NK-92 (cell line): Measurements from ENCODE around the gene DLST.

ENCODE experiments used
- DNase-seq: peaks from one replicate; lab custom pipeline; 2025; ENCODE audit not compliant: unreplicated experiment; lab: John Stamatoyannopoulos, UW

Gene DLST

GRCh38 chr14:74938531-74939495 lies 57.1 kb downstream of the DLST start:
- DNase-seq = no peak

DNA sequence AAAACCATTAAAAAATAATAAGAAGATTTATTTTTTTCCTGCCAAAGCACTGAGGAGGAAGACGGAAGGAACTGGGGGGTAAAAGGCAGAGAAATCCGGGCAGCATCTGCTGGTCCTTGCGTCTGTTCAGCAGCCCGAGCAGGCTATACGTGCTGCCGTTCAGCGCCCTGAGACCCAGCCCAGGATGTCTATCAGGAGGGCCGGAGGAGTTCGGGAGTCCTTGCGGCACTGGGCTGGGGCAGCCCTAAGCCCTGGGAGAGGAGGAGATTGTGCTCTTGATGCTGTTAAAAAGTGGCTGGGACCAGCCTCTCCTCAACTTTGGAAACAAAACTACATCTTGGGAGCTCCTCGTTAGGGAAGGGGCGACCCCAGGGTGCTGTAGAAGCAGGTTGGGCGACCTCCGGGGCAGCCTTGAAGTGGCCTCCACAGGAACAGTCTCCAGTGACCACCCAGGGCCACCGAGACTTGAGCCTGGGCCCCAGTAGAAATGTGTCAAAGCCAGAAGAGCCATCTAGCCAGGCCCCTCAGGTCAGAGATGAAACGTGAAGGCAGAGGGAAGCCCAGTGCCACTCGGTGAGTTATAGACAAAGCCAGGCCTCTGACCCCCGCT lies 59.3 kb downstream of the DLST start:
- no peak for DNase-seq

GRCh38 chr14:74941676-74942097 lies 60.0 kb downstream of the DLST start:
- no peak for DNase-seq

GRCh38 chr14:74942181-74942580 lies 60.5 kb downstream of the DLST start:
- no peak for DNase-seq

GRCh38 chr14:74942608-74943007 lies 60.9 kb downstream of the DLST start:
- no peak for DNase-seq

DNA sequence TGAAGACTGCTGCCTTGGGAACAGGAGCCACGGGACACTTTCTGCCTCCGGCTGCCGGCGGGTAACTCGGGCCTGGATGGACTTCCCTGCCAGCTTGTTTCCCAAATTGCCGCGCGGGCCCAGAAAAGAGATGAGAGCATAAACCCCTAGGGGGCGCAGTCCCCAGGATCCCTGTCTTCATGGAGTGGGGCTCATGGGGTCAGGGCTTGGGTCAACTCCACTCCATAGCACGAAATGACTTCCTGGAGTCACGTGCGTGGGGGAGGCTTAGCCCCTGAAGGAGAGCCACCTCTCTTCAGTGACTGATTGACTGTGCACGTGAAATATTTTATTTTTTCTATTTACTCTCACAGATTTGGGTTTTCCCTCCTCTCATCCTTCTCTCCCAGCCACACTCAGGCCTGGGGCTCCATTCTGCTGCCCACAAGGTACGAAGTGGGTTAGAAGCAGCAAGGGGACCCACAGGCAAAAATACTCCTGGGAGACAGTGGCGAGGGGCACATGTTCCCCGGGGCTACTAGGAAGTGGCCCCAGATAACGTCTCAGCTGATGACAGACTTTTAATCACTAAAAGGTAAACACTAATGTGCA lies 63.6 kb downstream of the DLST start:
- DNase-seq = no peak

DNA sequence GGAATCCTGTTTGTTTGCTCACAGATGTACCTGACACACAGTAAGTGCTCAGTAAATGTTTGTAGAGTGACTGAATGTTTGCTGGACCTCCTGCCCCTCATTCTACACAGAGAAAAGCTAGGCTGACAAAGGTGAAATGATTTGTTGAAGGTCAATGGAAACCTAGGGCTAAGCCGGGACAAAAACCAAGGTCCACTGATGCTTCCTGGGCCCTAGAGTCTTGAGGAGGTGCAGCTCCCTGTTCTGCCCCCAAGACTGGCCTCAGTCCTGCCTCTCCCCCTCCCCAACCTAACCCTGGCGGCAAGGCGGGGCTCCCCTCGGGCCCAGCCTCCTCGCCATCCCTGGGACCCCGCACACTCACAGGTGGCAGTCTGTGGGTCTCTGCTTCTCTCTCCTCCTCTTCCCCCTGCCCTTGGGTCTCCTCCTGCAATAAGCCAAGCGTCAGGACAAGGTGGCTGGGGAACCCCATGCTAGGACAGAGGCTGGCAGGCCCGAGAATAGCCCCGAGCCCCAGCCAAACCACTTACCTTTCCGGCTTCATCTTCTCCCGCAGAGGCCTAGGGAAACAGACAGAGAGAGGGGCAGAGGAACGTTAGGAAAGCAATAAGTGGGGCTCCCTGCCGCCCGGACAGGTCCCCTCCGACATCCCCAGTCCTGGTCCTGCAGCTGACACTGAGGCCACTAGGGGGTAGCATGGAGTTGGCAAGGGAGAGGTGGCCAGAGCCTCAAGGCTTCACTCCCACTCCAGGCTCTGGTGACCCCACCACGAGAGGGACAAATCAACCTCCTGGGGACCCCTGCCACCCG lies 64.3 kb downstream of the DLST start:
- no peak for DNase-seq

- no peak for DNase-seq
These were observed 65.1 kb downstream of the DLST start for GRCh38 chr14:74946659-74947281.

DNA sequence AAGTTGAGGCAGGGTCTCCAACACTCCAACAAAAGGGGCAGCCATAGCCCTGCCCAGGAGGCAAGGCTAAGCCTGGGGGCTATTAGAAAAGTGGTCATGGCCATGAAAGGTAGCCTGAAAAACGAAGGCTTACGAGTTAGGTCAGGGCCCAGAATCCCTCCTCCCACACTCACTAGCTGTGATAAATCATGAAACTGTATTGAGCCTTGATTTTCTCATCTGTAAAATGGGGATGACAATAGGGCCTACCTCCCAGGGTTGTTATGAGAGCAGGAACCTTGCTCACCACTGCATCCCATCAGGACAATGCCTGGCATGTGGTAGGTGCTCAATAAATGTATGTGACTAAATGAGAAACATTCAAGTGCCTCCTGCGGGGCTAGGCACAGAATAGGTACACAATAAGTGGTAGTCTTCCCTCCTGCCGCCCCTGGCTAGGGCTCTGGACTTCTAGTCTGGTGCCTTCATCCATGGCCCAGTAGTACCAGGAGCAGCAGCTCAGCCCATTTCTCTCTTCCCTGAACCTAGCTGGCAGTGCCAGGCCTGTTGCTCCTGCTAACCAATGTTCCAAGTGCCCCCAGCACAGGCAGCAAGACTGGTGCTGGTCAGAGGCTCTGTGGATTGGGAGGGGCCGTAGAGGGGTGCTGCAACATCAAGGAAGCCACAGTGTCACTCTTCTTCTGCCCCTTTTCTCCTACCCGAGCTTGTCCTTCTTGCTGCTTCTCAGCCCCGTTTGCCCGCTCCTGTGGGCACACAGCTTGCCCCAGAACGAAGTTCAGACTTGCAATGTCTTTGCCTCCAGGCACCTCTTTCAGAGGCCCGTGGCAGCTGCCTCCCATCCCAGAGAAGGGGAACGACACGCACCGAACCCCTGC lies 65.9 kb downstream of the DLST start:
- no peak for DNase-seq

DNA sequence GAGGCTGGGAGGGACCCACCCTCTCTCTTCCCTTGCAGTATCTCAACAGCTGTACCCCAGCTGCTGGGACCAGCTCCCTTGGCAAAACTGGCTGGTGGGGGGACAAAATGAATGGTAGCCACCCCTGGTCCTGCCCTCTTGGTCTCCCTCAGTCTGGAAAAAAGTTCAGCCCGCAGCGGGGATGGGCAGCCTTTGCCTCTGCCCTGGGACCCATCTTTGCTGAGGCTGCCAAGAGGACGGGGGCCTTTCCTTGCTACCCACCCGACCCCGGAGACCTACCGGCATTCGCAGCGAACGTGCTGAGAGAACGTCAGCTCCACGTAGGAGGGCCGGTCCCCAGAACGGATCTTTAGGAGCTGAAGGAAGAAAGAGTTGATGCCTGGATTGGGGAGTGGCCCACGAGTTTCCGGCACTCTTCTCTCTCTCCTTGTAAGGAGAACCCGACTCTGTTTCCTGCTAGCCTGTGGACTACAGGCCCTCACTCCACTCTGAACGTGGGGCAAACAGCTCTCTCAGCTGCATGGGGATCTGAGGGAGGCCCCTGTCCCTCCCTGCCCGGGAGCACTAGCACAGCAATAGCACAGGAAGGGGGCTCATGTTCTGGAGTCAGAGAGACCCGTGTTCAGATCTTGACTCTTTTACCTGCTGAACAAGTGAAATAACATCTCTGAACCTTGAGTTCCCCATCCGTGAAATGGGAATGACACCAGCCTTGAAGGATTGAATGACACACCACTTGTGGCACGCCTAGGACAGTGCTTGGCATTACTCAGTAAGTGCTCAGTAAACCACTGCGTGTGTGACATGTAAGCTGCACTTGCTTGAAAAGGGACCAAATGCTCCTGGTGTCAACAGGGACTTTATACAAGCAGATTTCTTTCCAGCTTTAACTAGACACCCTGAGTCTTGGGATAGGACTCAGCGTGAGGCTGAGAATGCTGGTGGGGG lies 66.8 kb downstream of the DLST start:
- no peak for DNase-seq

GRCh38 chr14:74949191-74949601 lies 67.5 kb downstream of the DLST start:
- no peak for DNase-seq

DNA sequence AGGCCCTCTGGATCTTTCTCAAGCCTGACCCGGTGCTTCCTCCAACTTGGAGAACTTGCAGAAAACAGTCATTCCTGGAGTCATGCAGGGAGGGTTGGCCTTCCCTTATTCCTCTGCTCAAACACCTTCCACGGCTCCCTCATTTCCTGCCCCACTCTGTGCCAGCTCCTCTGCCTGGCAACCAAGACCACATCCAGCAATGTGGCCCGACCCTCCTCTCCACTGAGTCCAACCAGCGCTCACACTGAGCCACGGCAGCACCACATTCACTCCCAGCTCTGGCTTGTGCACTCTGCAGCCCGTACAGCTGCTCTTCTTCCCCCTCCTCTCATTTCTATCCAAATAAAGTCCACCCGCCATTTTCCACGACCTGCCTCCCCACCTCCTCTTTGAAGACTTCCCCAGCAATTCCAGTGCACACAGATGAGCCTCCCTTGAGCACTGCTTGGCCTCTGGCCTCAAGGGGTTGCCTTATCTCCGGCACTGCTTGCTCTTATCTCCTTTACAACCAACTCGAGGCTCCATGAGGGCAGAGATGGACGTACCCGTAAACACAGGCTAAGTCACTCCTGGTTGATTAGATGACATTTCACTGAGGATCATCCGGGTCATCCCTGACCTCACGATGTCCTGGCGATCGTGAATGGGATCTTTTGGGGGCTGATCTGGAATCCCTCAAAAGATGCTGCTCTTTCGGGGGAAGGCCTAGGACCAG lies 68.3 kb downstream of the DLST start:
- no peak for DNase-seq

- DNase-seq = no peak
These were observed 69.2 kb downstream of the DLST start for GRCh38 chr14:74950795-74951442.

- DNase-seq = no peak
These were observed 69.9 kb downstream of the DLST start for GRCh38 chr14:74951443-74952179.

DNA sequence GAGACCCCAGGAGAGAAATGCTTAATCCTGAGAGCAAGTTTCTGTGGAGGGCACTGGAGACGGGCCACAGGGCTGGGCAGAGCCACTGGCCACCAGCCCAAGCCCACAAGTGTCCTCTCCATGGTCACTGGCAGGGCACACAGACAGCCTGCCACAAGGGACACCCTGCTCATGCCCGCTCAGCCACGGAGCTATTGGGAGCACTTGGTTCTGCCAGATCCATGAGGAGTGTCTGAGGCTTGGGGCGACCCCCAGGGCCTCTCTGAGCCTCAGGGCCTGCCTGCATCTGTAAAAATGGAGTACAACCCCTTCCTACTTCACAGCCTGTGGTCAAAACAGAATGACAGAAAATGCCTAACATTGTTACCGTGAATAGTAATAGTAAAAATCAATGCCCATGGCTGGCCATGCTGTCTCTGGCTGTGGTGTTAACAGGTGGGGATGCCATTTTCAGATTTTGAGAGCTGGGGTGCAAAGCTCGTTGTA lies 70.5 kb downstream of the DLST start:
- no peak for DNase-seq

- DNase-seq = no peak
These were observed 71.2 kb downstream of the DLST start for GRCh38 chr14:74952697-74953484.
